Measurements from ENCODE around the gene CDKN2A.

The CDKN2A gene

GRCh38 chr9:21933865-21934264 is 60.3 kb downstream of the CDKN2A start:
- DNase-seq (ENCODE audit: insufficient read length, low spot score) (no peak), FAIRE-seq (peak; percentile 20)
- peak; percentile 28; the same call in 1 of the 2 replicates for TF ChIP-seq SPI1 (IDR thresholded peaks at IDR 0.05; ENCODE audit: low read depth, low read length)
- TF ChIP-seq TAF1 (IDR thresholded peaks at IDR 0.05; ENCODE audit: low read depth, low read length) = no peak

- no peak for FAIRE-seq
- DNase-seq (ENCODE audit: insufficient read length, low spot score) = no peak
These were observed 60.9 kb downstream of the CDKN2A start for GRCh38 chr9:21933281-21933680.

GRCh38 chr9:21931428-21931827 is 62.8 kb downstream of the CDKN2A start:
- no peak for FAIRE-seq

More at GRCh38 chr9:21933281-21933680, 60.9 kb downstream of the CDKN2A start:
- TF ChIP-seq POLR2AphosphoS5 (IDR thresholded peaks at IDR 0.05; ENCODE audit: low read depth, low read length) = no peak

GRCh38 chr9:21927752-21928151 is 66.4 kb downstream of the CDKN2A start:
- FAIRE-seq (no peak), DNase-seq (ENCODE audit: insufficient read length, low spot score) (no peak)
- TF ChIP-seq SPI1 (IDR thresholded peaks at IDR 0.05; ENCODE audit: low read depth, low read length) = no peak
- no peak for TF ChIP-seq POU2F2 (IDR thresholded peaks at IDR 0.05; ENCODE audit: low read depth, low read length)
- TF ChIP-seq TAF1 (IDR thresholded peaks at IDR 0.05; ENCODE audit: low read depth, low read length) = no peak
- TF ChIP-seq PAX5 (IDR thresholded peaks at IDR 0.05; ENCODE audit: insufficient read depth, low read length, severe bottlenecking) = no peak
- no peak for TF ChIP-seq POLR2AphosphoS5 (IDR thresholded peaks at IDR 0.05; ENCODE audit: low read depth, low read length)
- TF ChIP-seq POLR2A (IDR thresholded peaks at IDR 0.05; ENCODE audit: low read depth, low read length) = no peak

More at GRCh38 chr9:21931428-21931827, 62.8 kb downstream of the CDKN2A start:
- TF ChIP-seq POU2F2 (IDR thresholded peaks at IDR 0.05; ENCODE audit: low read depth, low read length) = no peak
- TF ChIP-seq POLR2AphosphoS5 (IDR thresholded peaks at IDR 0.05; ENCODE audit: low read depth, low read length) = no peak
- DNase-seq (ENCODE audit: insufficient read length, low spot score) = no peak

- FAIRE-seq (no peak), DNase-seq (ENCODE audit: insufficient read length, low spot score) (no peak)
- TF ChIP-seq TAF1 (IDR thresholded peaks at IDR 0.05; ENCODE audit: low read depth, low read length) (no peak), POLR2AphosphoS5 (IDR thresholded peaks at IDR 0.05; ENCODE audit: low read depth, low read length) (no peak), POLR2A (IDR thresholded peaks at IDR 0.05; ENCODE audit: low read depth, low read length) (no peak), SPI1 (IDR thresholded peaks at IDR 0.05; ENCODE audit: low read depth, low read length) (no peak), PAX5 (IDR thresholded peaks at IDR 0.05; ENCODE audit: insufficient read depth, low read length, severe bottlenecking) (no peak), POU2F2 (IDR thresholded peaks at IDR 0.05; ENCODE audit: low read depth, low read length) (no peak)
These were observed 70.5 kb downstream of the CDKN2A start for GRCh38 chr9:21923694-21924093.

GRCh38 chr9:21919377-21920362 is 74.5 kb downstream of the CDKN2A start:
- DNase-seq (ENCODE audit: insufficient read length, low spot score) (no peak), FAIRE-seq (peak; percentile 77)
- TF ChIP-seq POLR2AphosphoS5 (IDR thresholded peaks at IDR 0.05; ENCODE audit: low read depth, low read length) (no peak), POLR2A (IDR thresholded peaks at IDR 0.05; ENCODE audit: low read depth, low read length) (no peak), POU2F2 (IDR thresholded peaks at IDR 0.05; ENCODE audit: low read depth, low read length) (no peak), TAF1 (IDR thresholded peaks at IDR 0.05; ENCODE audit: low read depth, low read length) (no peak), SPI1 (IDR thresholded peaks at IDR 0.05; ENCODE audit: low read depth, low read length) (no peak), PAX5 (IDR thresholded peaks at IDR 0.05; ENCODE audit: insufficient read depth, low read length, severe bottlenecking) (no peak)

All from GM12891 (cell line).